Measurements from ENCODE around the gene ZNF282.

The ZNF282 gene

DNA sequence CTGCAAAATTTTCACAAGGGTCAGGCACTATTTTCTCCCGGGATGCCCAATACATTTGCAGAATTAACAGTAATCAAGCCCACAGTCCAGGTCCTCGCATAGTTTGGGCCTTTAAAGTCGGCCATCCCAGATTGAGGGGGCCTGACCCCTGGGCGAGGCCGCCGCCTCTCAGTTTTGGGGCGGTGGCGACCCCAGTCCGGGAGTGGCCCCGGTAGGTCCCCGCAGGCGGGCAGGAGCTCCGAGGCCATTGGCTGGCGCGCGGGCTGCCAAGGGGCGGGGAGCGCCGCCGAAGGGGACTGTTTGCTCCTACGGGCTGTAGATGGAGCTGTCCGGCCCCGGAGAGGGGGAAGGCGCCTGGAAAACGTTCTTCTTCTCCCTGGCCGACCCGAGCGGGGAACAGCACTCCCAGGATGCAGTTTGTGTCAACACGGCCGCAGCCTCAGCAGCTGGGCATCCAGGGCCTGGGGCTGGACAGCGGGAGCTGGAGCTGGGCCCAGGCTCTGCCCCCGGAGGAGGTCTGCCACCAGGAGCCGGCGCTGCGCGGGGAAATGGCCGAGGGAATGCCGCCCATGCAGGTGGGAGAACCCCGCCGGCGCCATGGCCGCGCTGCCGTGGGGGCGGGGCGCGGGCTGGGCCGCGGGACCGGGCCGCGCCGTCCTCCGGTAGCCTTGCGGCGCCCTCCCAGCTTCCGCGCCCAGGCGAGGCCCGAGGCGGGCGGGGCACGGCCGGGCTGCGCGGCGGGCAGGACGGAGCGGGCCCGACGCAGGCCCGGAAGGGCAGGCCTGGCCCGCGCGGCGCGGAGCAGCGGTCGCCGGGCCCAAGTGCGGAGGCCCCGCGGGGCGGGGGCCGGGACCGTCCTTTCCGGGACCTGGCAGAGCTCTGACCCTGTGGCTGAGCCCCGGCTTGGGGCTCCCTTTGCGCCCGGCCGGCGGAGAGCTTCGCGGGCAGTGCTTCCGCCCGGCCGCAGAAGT lies at the start of gene ZNF282:
ZNF282 (plus strand) TSS at position 367 of the 971 bp plus-strand sequence; CDS start at position 411, 44 bp downstream.
- peak; percentile 39 for DNase-seq (ENCODE audit: low read depth)

DNA sequence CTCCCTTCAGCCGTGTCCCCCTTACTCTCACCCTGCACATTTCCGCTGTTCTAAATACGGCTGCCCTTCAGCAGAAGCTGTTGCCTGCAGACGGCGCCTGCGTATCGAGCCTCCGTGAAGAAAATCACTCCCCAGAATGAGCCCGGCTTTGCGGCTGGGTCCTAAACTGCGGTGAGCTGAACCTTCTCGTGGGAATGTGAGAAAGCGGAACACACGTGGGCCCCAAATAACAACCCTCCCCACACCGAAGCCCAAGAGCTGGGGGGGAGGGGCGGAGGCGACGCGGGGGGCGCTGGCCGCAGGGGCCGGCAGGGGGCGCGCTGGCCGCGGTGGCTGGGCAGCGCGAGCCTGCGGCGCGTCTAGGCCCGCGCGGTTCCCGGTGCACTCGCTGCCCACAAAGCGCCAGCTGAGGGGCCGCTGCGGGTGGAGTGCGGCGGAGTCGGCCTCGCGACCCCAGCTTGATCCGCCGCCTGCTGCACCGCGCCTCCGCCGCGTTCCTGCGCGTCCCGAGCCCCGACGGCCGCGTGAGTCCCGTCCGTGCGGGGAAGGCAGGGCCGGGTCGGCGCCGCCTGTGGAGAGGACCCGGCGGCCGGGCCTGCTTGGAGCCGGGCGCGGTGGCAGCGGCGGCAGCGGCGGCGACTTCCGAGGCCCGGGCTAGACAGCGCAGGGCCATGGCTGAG lies 48.1 kb upstream of the ZNF282 start, which contains the start of gene ZNF398:
ZNF398 (plus strand) TSS at position 382 of the 680 bp plus-strand sequence; CDS start at position 672, 290 bp downstream.
- DNase-seq (ENCODE audit: low read depth): no peak

DNA sequence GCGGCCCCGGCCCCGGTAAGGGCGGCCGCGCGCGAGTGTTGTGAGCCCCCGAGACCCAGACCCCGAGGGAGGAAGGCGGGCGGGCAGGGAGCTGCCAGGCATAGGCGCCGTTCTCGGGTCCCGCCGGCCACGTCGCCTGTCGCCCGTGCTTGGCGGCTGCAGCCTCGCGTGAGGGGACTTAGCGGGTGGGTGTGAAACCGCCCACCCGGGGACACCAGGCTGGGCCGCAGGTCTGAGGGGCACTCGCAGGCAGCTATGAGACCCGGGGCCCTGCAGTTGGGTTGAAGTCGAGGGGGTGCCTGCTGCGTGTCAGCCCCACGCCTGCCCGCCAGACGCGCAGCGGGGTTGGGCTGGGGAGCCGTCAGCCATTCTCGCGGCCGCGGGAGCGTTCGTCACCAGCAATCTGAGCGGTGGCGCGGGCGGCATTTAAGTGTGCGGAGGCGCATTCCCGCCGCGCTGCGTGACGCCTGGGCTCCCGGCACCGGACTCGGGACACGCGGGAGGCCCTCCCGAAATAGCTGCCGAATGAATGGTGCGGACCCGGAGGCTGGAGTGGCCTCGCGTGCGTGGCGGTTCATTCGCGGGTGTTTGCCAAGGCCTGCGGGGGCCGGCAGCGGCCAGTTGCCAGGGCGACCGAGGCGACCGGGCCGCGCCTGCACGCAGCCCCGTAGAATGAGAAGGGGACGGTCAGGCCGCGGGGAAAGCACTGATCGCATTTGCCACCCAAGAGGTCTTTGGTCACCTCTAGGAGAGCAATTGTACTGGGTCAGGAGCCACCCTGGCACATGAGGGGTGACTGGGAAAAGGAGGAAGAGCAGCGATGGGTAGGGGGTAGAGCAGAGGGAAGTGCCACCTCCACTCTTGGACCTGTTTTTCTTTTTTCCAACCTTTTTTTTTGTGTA lies 47.3 kb upstream of the ZNF282 start:
- no peak for DNase-seq (ENCODE audit: low read depth)

DNA sequence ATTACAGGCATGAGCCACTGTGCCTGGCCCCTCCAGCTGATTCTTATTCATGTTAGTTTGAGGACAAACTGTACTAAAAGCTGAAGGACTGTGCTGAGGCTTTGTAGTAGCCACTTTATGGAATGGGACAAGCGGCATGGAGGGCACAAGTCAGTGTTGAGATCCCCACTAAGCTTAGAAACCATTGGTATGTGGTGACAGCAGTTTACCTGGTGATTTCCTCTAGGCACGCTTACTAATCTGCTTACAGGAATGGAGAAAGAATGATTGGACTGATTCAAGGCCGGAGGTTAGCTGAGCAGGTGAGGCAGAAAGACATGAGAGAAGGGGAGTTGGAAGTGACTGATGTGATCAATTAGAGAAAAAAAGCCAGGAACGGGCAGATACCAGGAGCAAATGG lies 44.4 kb upstream of the ZNF282 start:
- DNase-seq (ENCODE audit: low read depth): no peak

DNA sequence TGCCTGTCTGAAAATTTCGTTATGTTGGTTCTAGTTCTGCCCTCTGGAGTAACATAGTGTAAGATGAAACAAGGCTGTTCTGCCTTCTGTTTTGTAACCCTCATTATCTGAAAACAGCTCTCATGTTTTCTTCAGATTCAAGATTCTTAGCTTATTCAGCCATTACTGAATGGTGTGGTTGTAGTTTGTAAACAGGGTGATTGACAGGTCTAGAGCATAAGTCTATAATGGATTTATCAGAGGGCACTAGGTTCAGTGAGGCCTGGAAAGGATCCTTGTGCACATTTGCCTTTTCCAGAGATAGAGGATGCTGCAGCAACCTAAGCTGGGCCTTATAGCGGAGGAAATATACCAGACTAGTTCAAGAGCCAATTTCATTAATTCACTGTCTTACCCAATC lies 42.0 kb upstream of the ZNF282 start:
- DNase-seq (ENCODE audit: low read depth): no peak

DNA sequence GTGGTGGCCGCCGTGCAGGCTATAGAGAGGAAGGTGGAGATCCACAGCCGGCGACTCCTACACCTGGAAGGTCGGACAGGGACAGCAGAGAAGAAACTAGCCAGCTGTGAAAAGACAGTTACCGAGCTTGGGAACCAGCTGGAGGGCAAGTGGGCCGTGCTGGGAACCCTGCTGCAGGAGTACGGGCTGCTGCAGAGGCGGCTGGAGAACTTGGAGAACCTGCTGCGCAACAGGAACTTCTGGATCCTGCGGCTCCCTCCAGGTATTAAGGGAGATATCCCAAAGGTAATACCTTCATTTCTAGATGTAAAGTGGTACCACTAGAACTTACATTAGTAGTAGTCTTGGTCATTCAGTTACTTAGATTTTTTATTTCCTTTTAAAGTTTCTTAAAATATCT lies 41.3 kb upstream of the ZNF282 start:
- DNase-seq (ENCODE audit: low read depth): no peak

DNA sequence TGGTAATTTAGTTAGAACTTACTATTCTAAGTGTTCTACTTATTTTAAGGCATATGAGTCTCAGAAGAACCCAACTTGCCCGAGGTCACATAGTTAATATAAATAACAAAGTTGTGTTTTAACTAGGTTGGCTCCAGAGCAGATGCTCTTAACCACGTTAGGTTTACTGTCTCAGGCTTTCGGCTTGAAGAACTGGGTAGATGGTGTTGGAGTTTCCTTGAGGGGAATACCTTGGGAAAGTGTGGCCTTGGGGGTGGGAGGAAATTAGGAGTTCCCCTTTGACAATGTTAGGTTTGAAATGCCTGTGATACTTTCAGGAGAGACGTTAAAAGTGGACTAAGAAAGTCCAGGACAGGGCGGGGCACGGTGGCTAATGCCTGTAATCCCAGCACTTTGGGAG lies 38.4 kb upstream of the ZNF282 start:
- no peak for DNase-seq (ENCODE audit: low read depth)

DNA sequence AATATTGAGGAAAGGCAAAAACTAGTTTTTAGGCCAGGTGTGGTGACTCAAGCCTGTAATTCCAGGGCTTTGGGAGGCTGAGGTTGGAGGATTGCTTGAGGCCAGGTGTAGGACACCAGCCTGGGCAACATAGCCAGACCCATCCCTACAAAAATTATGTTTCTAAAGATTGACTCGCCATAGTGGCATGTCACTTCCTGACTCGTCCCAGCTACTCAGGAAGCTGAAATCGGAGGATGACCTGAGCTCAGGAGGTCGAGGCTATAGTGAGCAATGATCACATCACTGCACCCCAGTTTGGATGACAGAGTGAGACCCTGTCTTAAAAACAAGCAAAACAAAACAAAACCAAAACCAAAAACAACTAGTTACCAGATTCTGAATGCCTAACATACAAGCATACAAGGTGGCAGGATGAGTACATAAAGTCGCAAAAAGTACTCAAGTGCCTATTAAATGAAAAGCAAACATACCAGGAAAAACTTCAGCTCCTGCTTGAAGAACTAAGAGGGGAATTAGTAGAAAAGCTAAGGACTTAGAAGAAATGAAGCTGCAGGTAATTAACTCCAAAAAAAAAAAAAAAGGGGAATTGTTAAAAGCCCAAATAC lies 34.0 kb upstream of the ZNF282 start:
- no peak for DNase-seq (ENCODE audit: low read depth)

DNA sequence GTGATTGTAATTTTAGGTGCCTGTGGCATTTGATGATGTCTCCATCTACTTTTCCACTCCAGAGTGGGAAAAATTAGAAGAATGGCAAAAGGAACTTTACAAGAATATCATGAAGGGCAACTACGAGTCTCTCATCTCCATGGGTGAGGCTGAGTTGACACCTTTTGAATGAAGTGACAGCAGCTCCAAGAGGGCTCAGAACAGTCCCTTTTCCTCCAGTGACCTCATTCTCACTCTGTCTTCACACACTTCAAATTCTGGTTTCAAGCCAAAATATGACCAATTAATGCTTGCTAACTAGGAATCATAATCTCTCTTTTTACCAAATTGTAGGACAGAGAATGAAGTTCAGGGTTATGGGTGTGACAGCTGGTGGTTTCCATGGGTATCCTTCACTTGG lies 29.2 kb upstream of the ZNF282 start:
- no peak for DNase-seq (ENCODE audit: low read depth)

DNA sequence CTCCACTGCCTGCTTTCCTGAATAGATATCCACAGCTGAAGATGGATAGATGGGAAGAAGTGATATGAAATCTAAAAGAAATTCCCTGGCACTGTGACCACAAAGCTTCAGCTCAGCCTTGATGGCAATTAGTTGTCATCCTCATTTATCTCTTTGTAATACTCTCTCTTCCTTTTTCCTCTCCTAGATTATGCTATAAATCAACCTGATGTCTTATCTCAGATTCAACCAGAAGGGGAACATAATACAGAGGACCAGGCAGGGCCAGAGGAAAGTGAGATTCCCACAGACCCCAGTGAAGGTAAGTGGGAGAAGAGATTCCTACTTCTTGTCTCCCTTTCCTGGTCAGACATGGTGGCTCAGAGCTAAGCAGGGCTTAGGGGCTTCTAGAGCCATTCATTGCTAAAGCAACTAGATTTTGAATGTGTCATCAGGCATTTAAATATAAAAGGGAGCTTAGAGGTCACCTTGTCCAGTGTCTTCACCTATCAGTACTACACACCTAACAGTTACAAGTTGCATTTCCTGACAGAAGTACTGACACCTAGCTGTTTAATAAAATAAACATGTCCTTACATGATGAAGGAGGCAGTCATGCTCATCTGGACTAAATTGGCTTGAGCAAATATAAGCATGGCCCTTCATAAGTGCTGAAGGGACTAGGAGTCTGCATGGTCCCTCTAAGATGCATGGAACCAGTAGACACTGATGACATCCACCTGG lies 28.6 kb upstream of the ZNF282 start:
- DNase-seq (ENCODE audit: low read depth): no peak

DNA sequence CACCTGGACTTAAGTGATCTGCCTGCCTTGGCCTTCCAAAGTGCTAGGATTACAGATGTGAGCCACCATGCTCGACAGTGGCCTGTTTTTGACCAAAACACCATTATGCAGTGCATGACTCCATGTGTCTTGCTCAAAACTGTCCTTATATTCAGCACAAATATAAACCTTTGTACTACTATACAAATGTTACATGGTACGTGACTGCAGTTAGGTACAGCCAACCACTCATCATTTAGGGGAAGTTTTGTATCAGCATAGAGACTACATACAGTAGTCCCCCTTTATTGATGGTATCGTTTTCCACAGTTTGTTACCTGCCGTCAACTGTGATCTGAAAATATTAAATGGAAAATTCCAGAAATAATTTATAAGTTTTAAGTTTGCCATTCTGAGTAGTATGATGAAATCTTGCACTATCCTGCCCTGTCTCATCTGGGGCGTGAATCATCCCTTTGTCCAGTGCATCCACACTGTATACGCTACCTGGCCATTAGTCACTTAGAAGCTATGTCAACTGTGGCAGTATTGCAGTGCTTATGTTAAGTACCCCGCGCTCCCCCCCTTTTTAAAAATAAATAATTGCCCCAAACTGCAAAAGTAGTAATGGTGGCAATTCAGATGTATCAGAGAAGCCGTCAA lies 23.3 kb upstream of the ZNF282 start:
- no peak for DNase-seq (ENCODE audit: low read depth)

DNA sequence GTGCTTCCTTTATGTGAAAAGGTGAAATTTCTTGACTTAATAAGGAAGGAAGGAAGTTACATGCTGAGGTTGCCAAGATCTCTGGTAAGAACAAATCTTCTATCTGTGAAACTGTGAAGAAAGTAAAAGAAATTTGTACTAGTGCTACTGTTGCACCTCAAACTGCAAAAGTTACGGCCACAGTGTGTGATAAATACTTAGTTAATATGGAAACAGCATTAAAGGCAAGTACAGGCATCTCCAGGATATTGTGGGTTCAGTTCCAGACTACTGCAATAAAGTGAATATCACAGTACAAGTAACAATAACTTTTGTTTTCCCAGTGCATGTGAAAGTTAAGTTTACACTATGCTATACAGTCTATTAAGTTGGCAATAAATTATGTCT lies 22.8 kb upstream of the ZNF282 start:
- DNase-seq (ENCODE audit: low read depth): no peak

DNA sequence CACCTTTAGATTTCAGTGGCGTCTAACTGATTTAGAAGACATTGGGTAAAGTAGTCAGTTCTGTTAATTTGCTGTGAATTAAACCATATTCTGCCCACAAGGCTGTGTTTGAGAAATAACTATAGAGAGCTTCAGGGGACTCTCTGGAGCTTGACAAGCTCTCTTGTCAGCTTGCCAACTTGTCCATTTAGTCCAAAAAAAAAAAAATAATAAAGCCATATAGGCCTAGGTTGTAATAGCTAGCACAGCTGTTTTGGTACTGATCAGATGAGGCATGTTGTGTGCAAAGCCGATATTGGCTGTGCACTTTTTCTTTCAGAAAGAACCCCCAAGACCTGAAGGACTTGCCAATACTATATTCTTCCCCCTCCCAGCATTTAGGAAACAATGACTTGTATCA lies 20.2 kb upstream of the ZNF282 start:
- no peak for DNase-seq (ENCODE audit: low read depth)

DNA sequence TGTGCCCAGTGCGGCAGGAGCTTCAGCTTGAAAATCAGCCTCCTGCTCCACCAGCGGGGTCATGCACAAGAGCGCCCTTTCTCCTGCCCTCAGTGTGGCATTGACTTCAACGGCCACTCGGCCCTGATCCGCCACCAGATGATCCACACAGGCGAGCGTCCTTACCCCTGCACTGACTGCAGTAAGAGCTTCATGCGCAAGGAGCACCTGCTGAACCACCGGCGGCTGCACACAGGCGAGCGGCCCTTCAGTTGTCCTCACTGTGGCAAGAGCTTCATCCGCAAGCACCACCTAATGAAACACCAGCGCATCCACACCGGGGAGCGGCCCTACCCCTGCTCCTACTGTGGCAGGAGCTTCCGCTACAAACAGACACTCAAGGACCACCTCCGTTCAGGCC lies 16.1 kb upstream of the ZNF282 start:
- no peak for DNase-seq (ENCODE audit: low read depth)

DNA sequence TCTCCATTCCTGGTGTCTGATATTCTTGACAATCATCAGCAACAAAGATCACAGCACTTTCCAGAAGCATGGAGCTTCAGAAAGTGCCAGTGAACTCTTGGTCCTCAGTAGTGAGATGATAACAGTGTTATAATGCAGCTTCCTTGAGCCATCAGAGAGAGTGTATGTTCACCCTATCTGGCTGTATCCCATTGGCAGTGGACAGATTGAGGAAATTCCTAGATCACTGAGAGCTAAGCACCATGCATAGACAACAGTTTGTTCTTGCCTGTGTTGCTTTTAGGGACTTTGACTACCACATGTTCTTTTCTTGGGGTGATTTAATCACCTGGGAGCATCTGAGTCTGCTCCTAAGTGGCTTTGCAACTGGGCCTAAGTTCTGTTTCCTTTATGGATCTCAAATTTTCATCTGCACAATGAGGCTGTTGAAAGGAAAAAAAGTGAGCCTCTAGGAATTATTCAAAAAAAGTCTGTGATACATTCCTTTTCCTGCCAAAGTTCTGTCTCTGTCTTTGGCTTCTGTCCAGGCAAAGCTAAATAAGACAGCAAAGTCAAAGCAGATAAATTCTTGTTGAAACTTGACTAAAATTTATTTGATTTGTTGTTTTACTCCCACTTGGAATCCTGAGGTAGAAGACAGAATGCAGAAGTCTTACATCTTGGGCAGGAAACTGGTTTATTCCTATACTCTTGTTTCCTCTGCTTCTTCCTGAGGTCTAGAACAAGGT lies 14.5 kb upstream of the ZNF282 start:
- no peak for DNase-seq (ENCODE audit: low read depth)

DNA sequence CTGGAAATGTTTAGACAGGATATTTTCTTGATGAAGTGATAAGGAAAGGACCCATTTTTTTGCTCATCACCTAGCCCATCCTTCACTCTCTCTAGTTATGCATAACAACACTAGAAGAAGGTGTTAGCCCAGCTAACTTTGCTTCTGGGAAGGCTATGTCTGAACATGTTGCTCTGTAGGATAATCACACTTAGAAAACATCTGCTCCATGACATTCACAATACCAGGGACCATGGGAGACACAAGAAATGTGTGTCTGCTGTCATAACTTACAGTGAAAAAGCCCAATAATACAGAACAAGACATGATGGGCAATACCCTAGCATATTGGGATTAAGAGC lies 13.9 kb upstream of the ZNF282 start:
- no peak for DNase-seq (ENCODE audit: low read depth)

DNA sequence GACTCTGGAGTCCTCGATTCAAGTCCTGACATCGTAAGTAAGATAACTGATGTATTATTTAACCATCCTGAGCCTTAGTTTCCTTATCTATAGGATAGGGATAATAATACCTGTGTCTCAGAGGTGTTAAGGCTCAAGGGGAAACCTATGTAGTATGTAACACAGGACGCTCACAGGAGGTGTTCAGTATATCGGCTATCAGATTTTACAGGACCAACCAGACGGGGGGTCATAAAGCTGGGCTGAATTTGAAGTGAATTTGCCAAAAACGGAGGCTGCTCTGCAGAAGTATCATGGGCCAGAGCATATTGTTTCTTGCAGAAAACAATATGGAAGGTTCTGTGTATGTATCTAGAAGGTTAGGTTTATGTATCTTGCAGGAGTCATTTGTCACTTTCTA lies 11.1 kb upstream of the ZNF282 start:
- DNase-seq (ENCODE audit: low read depth): no peak

DNA sequence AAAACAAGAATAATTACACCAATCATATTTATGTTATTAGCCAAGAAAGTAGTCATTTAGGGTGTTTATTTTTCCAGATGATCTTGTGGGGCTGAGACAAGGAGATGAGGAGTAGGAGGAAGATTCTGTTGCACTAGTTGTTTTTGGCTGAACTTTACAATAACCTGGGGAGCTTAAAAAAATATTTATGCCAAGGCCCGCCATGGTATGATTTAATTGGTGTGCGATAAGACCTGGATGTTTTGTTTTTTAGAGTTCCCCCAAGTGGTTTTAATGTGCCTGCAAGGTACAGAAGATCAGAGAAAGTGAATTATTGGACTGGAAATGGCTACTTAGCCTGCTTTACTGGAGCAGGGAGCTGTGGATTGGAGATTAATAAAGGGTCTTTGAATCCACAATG lies 7.1 kb upstream of the ZNF282 start:
- DNase-seq (ENCODE audit: low read depth): no peak

DNA sequence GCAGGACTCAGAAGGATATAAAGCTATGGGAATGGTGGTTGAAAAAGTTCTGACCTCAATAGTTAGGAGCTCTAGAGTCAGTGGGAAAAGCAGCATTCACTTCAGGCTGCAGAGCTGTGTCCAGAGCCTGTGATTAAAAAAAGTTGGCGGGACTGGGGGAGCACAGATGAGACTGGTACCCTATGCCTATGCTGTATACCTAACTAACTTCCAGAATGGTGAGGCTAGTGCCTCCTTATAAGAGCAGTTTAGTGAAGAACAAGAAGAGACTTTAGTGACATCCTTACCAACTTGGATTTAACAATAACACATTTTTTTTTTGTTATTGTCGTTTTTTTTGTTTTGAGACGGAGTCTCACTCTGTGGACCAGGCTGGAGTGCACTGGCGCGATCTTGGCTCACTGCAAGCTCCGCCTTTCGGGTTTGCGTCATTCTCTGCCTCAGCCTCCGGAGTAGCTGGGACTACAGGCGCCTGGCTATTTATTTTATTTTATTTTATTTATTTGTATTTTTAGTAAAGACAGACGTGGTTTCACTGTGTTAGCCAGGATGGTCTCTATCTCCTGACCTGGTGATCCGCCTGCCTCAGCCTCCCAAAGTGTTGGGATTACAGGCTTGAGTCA lies 6.6 kb upstream of the ZNF282 start:
- DNase-seq (ENCODE audit: low read depth): no peak

DNA sequence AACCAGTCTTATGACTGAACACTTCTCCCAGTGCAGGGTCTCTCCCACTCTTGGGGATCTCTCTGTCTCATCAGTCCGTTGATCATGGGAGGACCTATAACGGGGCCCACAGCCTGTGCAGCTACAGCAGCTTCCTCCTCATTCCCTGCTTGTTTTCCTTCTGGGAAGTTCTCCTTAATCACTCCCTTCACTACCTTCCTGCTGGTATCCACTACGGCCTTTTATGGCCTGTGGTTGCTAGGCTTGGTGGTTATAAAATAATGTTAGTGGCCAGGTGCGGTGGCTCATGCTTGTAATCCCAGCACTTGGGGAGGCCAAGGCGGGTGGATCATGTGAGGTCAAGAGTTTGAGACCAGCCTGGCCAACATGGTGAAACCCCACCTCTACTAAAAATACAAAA lies 3.5 kb upstream of the ZNF282 start:
- no peak for DNase-seq (ENCODE audit: low read depth)
